CD4-positive, CD25-positive, alpha-beta regulatory T cell (primary cell): Measurements from ENCODE around the gene PPM1F. TPM values are rescaled to one million over a fixed set of nuclear protein-coding genes. Genes with fewer than 3 reads are reported as not detected.
"Not testable (repeated sequence)": the region's sequence is repeated elsewhere in the genome, so short reads cannot be mapped to it uniquely, and the experiment has no call there.

Experiments used
- ATAC-seq, 2 donors: fragments of 150-1000 bp; cut with Tn5 transposase; one replicate each; pipeline ENCODE4 v1.10.0; 2021; ENCODE audit warnings: low read depth in 2 of 2, moderate number of reproducible peaks in 2 of 2, moderate library complexity in 1 of 2
- DNase-seq, 3 donors: peaks; one replicate each; pipeline versions ENCODE4 v3.0.0 to v3.0.0-alpha.2; 2012 to 2022; ENCODE audit warnings: mixed read lengths in 1 of 3
- H3K27ac ChIP-seq: one replicate; pipeline ENCODE4 v1.7.0; 2013; ENCODE audit warnings: mild to moderate bottlenecking, low read length; ENCODE audit not compliant: insufficient read depth, poor library complexity, severe bottlenecking
- H3K27me3 ChIP-seq: one replicate; pipeline ENCODE4 v1.7.0; 2013; ENCODE audit warnings: low read length; ENCODE audit not compliant: control insufficient read depth, insufficient read depth
- H3K36me3 ChIP-seq: one replicate; pipeline ENCODE4 v1.7.0; 2013; ENCODE audit warnings: mild to moderate bottlenecking, low read length, moderate library complexity; ENCODE audit not compliant: control insufficient read depth, insufficient read depth
- H3K4me1 ChIP-seq: 2 replicates; pipeline ENCODE4 v1.7.0; 2013; ENCODE audit warnings: mild to moderate bottlenecking, low read length; ENCODE audit not compliant: insufficient read depth, control insufficient read depth, poor library complexity, severe bottlenecking
- H3K4me3 ChIP-seq: one replicate; pipeline ENCODE4 v1.7.0; 2013; ENCODE audit warnings: low read depth, mild to moderate bottlenecking, low read length, moderate library complexity
- H3K9me3 ChIP-seq, 2 experiments: 1 replicate in 1 of 2; 2 replicates in 1 of 2; pipeline ENCODE4 v1.7.0; 2013; ENCODE audit warnings: low read length in 2 of 2, mild to moderate bottlenecking in 1 of 2, moderate library complexity in 1 of 2; ENCODE audit not compliant: control insufficient read depth in 2 of 2
- H3K27ac Mint-ChIP-seq, 3 donors: one replicate each; pipeline ENCODE4 v1.8.0; 2020 to 2022; ENCODE audit warnings: mild to moderate bottlenecking in 3 of 3, mixed read lengths in 3 of 3, moderate library complexity in 2 of 3
- H3K27me3 Mint-ChIP-seq: one replicate; pipeline ENCODE4 v1.8.0; 2022; ENCODE audit warnings: mild to moderate bottlenecking, mixed read lengths
- H3K36me3 Mint-ChIP-seq: one replicate; pipeline ENCODE4 v1.8.0; 2020; ENCODE audit warnings: mixed read lengths
- H3K4me1 Mint-ChIP-seq, 4 donors: one replicate each; pipeline ENCODE4 v1.8.0; 2020 to 2022; ENCODE audit warnings: mixed read lengths in 4 of 4, mild to moderate bottlenecking in 1 of 4
- H3K4me3 Mint-ChIP-seq, 4 donors: one replicate each; pipeline ENCODE4 v1.8.0; 2020 to 2022; ENCODE audit warnings: mild to moderate bottlenecking in 4 of 4, mixed read lengths in 4 of 4, moderate library complexity in 3 of 4
- H3K9me3 Mint-ChIP-seq, 7 donors: one replicate each; pipeline ENCODE4 v1.8.0; 2020 to 2022; ENCODE audit warnings: mixed read lengths in 7 of 7, mild to moderate bottlenecking in 3 of 7, moderate library complexity in 2 of 7
- polyA plus RNA-seq, 4 donors: library from polyadenylated mRNA; unstranded; fragments of 300-500 nt; fragmentation: Illumina TruSeq; gene quantifications; one replicate each; pipeline ENCODE4 v1.2.3, GENCODE V29; 2021
- total RNA-seq: library from RNA; stranded (reverse); gene quantifications from one replicate; pipeline ENCODE4 v1.2.3, GENCODE V29; 2022

PPM1F gene
- total and polyA plus RNA-seq, 5 donors from 2014 or later: 5.6 to 19.6 (median 7.1) TPM

GRCh38 chr22:21940521-21940920, 12.1 kb downstream of the PPM1F start:
- no peak overlapping the region for H3K27ac ChIP-seq
- Mint-ChIP-seq H3K36me3 (peaks cover 17% of the 10 kb centered on the region), H3K27ac (peak overlapping the region in 1 of 3 donors; percentile 25), H3K9me3 (no peaks in the 10 kb centered on the region), H3K27me3 (no peaks in the 10 kb centered on the region), H3K4me1 (peaks cover 0 to 52% (median 19%) of the 10 kb centered on the region in 4 donors), H3K4me3 (no peak overlapping the region)
- no peak for ATAC-seq
- no peak for DNase-seq
- no peaks in the 10 kb centered on the region for H3K9me3 ChIP-seq
- peaks cover 16% of the 10 kb centered on the region for H3K4me1 ChIP-seq
- H3K4me3 ChIP-seq: no peak overlapping the region
- H3K36me3 ChIP-seq: no peaks in the 10 kb centered on the region
- no peaks in the 10 kb centered on the region for H3K27me3 ChIP-seq

GRCh38 chr22:21939935-21940334, 12.7 kb downstream of the PPM1F start:
- H3K27me3 ChIP-seq, H3K9me3 ChIP-seq, H3K4me3 ChIP-seq, H3K9me3 Mint-ChIP-seq, ATAC-seq, H3K36me3 ChIP-seq, H3K27ac ChIP-seq, H3K27me3 Mint-ChIP-seq, DNase-seq: not testable (repeated sequence)
- H3K4me3 Mint-ChIP-seq: peak overlapping the region in 2 of 4 donors; percentile 16 to 39
- H3K4me1 ChIP-seq: peaks cover 16% of the 10 kb centered on the region
- peak overlapping the region in 1 of 3 donors; percentile 42 for H3K27ac Mint-ChIP-seq
- H3K36me3 Mint-ChIP-seq: peaks cover 12% of the 10 kb centered on the region
- H3K4me1 Mint-ChIP-seq: peaks cover 0 to 49% (median 19%) of the 10 kb centered on the region in 4 donors

- Mint-ChIP-seq H3K9me3 (no peaks in the 10 kb centered on the region), H3K4me3 (peak overlapping the region in 2 of 4 donors; percentile 39 to 59)
- ATAC-seq: no peak
Measured at GRCh38 chr22:21939461-21939913, 13.2 kb downstream of the PPM1F start.

GRCh38 chr22:21938906-21939305, 13.7 kb downstream of the PPM1F start:
- no peak overlapping the region for H3K4me3 ChIP-seq
- DNase-seq: no peak
- peaks cover 16% of the 10 kb centered on the region for H3K4me1 ChIP-seq
- no peaks in the 10 kb centered on the region for H3K27me3 Mint-ChIP-seq
- no peaks in the 10 kb centered on the region for H3K9me3 Mint-ChIP-seq
- ATAC-seq: no peak
- H3K27ac Mint-ChIP-seq: peak overlapping the region; percentile 79 to 82 (median 82)
- peaks cover 0 to 49% (median 19%) of the 10 kb centered on the region in 4 donors for H3K4me1 Mint-ChIP-seq
- H3K4me3 Mint-ChIP-seq: peak overlapping the region; percentile 48 to 87 (median 79)
- H3K36me3 Mint-ChIP-seq: peaks cover 5% of the 10 kb centered on the region
- no peaks in the 10 kb centered on the region for H3K9me3 ChIP-seq
- no peaks in the 10 kb centered on the region for H3K36me3 ChIP-seq
- no peaks in the 10 kb centered on the region for H3K27me3 ChIP-seq
- peak overlapping the region; percentile 62 for H3K27ac ChIP-seq

More at GRCh38 chr22:21939461-21939913, 13.2 kb downstream of the PPM1F start:
- DNase-seq: no peak
- Mint-ChIP-seq H3K36me3 (peaks cover 9% of the 10 kb centered on the region), H3K27ac (peak overlapping the region; percentile 65 to 82 (median 82)), H3K4me1 (peaks cover 0 to 49% (median 19%) of the 10 kb centered on the region in 4 donors), H3K27me3 (no peaks in the 10 kb centered on the region)
- Histone ChIP-seq H3K27me3 (no peaks in the 10 kb centered on the region), H3K36me3 (no peaks in the 10 kb centered on the region), H3K4me1 (peaks cover 16% of the 10 kb centered on the region), H3K4me3 (no peak overlapping the region), H3K27ac (no peak overlapping the region), H3K9me3 (no peaks in the 10 kb centered on the region)

- peak overlapping the region; percentile 38 to 82 (median 79) for H3K27ac Mint-ChIP-seq
- ATAC-seq: peak; percentile 91 to 95
Measured at GRCh38 chr22:21938071-21938822, 14.4 kb downstream of the PPM1F start.

GRCh38 chr22:21937821-21938070, 14.9 kb downstream of the PPM1F start:
- no peaks in the 10 kb centered on the region for H3K9me3 Mint-ChIP-seq
- H3K4me3 ChIP-seq: peak overlapping the region; percentile 57
- no peaks in the 10 kb centered on the region for H3K27me3 ChIP-seq
- H3K9me3 ChIP-seq: no peaks in the 10 kb centered on the region
- ATAC-seq (no peak), DNase-seq (no peak)
- peak overlapping the region; percentile 76 to 91 (median 84) for H3K4me3 Mint-ChIP-seq
- peaks cover 4% of the 10 kb centered on the region for H3K36me3 Mint-ChIP-seq
- H3K36me3 ChIP-seq: peaks cover 3% of the 10 kb centered on the region
- H3K27me3 Mint-ChIP-seq: no peaks in the 10 kb centered on the region
- peak overlapping the region; percentile 25 for H3K27ac ChIP-seq
- peaks cover 16% of the 10 kb centered on the region for H3K4me1 ChIP-seq
- peak overlapping the region; percentile 20 to 82 (median 79) for H3K27ac Mint-ChIP-seq
- H3K4me1 Mint-ChIP-seq: peaks cover 0 to 46% (median 19%) of the 10 kb centered on the region in 4 donors

More at GRCh38 chr22:21938071-21938822, 14.4 kb downstream of the PPM1F start:
- peaks cover 16% of the 10 kb centered on the region for H3K4me1 ChIP-seq
- peak overlapping the region; percentile 73 for H3K4me3 ChIP-seq
- no peaks in the 10 kb centered on the region for H3K9me3 Mint-ChIP-seq
- H3K36me3 Mint-ChIP-seq: peaks cover 4% of the 10 kb centered on the region
- H3K27me3 Mint-ChIP-seq: no peaks in the 10 kb centered on the region
- peaks cover 0 to 49% (median 19%) of the 10 kb centered on the region in 4 donors for H3K4me1 Mint-ChIP-seq
- no peaks in the 10 kb centered on the region for H3K27me3 ChIP-seq
- H3K27ac ChIP-seq: peak overlapping the region; percentile 62
- peak; percentile 83 to 85 (median 85) for DNase-seq
- no peaks in the 10 kb centered on the region for H3K9me3 ChIP-seq
- H3K36me3 ChIP-seq: no peaks in the 10 kb centered on the region
- H3K4me3 Mint-ChIP-seq: peak overlapping the region; percentile 76 to 91 (median 84)

- Histone ChIP-seq H3K27ac (peak overlapping the region; percentile 25), H3K9me3 (no peaks in the 10 kb centered on the region), H3K4me1 (peaks cover 14% of the 10 kb centered on the region), H3K4me3 (no peak overlapping the region), H3K27me3 (no peaks in the 10 kb centered on the region), H3K36me3 (peaks cover 7% of the 10 kb centered on the region)
- ATAC-seq (no peak), DNase-seq (no peak)
- no peaks in the 10 kb centered on the region for H3K27me3 Mint-ChIP-seq
- peak overlapping the region in 1 of 3 donors; percentile 82 for H3K27ac Mint-ChIP-seq
- peaks cover 0 to 42% (median 19%) of the 10 kb centered on the region in 4 donors for H3K4me1 Mint-ChIP-seq
- H3K9me3 Mint-ChIP-seq: no peaks in the 10 kb centered on the region
- peak overlapping the region in 3 of 4 donors; percentile 82 to 91 (median 87) for H3K4me3 Mint-ChIP-seq
- H3K36me3 Mint-ChIP-seq: peaks cover 4% of the 10 kb centered on the region
Measured at GRCh38 chr22:21937041-21937820, 15.4 kb downstream of the PPM1F start.
